Activated CD4-positive, CD25-positive, alpha-beta regulatory T cell treated with anti-CD3 and anti-CD28 coated beads, Interleukin-2, amount 50 U/mL, for 16 hours (primary cell): ENCODE data around the gene CYP3A7.
"Not testable (repeated sequence)": the region's sequence is repeated elsewhere in the genome, so short reads cannot be mapped to it uniquely, and the experiment has no call there.

ENCODE experiments used
- DNase-seq: peaks from one replicate; pipeline ENCODE4 v3.0.0-alpha.2; 2020; ENCODE audit warnings: low read depth, low spot score

The CYP3A7 gene

DNA sequence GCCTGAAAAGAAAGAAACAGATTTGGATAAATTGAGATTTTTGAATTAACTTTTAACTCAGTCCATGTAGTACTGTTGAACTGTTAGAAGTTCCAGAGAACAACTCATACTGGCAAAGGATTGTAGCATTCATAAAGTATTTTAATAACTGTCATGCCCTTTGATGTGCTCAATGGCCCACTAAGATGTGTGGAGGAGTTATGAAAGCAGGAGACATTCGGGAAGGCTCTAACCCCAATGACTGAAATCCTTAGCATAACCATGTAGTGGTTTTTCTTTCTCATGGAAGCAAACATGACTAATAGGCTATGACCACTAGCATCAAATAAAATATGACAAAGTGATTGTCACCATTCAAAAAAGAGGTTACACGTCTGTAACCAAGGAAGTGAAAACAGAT is 25.7 kb downstream of the CYP3A7 start:
- no peak for DNase-seq

- no peak for DNase-seq
These were observed 27.9 kb downstream of the CYP3A7 start for GRCh38 chr7:99707096-99707495.

DNA sequence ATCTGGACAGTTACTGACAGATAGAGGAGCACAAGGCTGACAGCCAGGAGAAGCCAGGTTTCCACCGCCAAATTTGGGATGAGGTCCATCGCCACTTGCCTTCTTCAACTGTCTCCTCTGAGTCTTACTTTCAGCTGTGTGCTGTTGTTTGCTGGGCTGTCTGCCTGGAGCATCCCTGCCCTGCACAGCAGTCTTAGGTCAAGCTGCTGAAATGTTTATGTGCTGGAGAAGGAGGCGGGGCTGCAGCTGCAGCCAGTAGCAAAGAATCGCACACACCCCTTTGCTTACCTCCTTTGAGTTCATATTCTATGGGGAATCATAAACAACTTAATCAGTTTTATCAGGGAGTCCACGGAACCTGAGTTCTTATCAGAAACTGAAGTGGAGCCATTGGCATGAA is 35.0 kb downstream of the CYP3A7 start:
- DNase-seq = no peak

- not testable (repeated sequence) for DNase-seq
These were observed 35.9 kb downstream of the CYP3A7 start for GRCh38 chr7:99698867-99699730.

GRCh38 chr7:99694912-99695304 is 40.1 kb downstream of the CYP3A7 start:
- DNase-seq = no peak

DNA sequence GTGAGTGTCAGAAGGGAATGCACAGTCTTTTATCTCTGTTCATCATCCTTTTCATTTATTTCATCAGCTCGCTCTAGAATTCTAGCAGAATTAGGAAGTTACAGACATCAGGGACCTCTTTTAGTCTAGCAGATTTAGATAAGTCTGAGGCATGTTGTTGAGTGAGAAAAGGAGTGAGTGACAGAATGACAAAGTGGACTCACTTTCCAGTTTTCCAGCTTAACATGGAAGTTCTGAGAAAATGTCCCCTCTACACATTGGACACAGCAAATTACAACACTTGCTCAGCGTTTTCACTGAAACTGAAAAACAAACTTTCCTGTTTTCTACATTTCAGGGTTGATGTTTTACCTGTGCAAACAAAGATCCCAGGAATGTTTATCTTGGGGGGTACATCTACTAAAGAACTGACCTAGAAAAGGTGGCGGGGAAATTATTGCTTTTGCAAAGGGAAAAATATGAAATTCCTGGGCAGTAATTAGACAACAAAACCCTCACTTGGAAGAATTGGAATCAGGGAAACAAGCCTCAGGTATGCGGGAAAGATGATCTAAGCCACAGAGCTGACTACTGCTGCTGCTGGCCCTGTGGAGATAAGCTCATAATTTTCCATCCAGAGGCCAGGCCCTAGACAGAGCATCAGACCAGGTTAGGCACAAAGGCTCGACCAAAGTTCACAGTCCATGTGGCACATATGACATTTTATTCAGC is 40.6 kb downstream of the CYP3A7 start:
- DNase-seq = no peak

DNA sequence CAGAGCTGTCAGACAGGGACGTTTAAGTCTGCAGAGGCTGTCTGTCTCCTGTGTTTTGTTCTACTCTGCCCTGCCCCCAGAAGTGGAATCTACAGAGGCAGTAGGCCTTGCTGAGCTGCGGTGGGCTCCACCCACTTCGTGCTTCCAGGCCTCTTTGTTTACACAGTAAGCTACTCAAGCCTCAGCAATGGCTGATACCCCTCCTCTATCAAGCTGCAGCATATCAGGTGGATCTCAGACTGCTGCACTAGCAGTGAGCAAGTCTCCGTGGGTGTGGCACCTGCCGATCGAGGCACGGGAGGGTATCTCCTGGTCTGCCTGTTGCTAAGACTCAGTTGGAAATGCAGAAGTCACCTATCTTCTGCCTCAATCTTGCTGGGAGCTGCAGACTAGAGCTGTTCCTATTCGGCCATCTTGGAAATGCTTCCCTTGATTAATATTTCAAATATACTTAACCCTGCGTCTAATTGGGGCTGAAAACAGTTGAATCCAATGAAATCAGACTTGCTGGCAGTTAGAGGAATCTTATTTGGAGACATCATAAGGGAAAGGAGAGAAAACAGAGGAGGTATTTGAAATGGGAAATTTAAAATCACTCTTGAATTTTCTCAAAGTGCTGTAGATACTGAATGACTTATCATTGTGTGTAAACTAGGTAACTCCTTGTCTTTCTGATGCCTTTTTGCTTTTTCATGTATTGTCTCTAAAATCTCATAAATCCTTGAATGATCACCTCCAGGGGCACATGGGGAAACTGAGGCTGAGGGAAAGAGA is 41.4 kb downstream of the CYP3A7 start:
- no peak for DNase-seq

- DNase-seq = no peak
These were observed 41.9 kb downstream of the CYP3A7 start for GRCh38 chr7:99693100-99693426.

DNA sequence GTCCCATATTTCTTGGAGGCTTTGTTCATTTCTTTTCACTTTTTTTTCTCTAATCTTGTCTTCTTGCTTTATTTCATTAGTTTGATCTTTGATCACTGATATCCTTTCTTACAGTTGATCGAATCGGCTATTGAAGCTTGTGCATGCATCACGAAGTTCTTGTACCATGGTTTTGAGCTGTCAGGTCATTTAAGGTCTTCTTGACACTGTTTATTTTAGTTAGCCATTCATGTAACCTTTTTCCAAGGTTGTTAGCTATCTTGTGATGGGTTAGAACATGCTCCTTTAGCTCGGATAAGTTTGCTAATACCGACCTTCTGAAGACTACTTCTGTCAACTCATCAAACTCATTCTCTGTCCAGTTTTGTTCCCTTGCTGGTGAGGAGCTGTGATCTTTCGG is 42.4 kb downstream of the CYP3A7 start:
- not testable (repeated sequence) for DNase-seq

DNA sequence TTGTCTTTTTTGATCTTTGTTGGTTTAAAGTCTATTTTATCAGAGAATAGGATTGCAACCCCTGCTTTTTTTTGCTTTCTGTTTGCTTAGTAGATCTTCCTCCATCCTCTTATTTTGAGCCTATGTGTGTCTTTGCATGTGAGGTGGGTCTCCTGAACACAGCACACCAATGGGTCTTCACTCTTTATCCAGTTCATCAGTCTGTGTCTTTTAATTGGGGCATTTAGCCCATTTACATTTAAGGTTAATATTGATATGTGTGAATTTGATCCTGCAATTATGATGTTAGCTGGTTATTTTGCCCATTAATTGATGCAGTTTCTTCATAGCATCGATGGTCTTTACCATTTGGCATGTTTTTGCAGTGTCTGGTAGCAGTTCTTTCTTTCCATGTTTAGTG is 43.3 kb downstream of the CYP3A7 start:
- DNase-seq = not testable (repeated sequence)

DNA sequence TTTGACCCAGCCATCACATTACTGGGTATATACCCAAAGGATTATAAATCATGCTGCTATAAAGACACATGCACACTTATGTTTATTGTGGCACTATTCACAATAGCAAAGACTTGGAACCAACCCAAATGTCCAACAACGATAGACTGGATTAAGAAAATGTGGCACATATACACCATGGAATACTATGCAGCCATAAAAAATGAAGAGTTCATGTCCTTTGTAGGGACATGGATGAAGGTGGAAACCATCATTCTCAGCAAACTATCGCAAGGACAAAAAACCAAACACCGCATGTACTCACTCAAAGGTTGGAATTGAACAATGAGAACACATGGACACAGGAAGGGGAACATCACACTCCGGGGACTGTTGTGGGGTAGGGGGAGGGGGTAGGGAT is 44.1 kb downstream of the CYP3A7 start:
- not testable (repeated sequence) for DNase-seq

GRCh38 chr7:99685871-99686608 is 49.0 kb downstream of the CYP3A7 start:
- DNase-seq = not testable (repeated sequence)

GRCh38 chr7:99685129-99685758 is 49.8 kb downstream of the CYP3A7 start:
- DNase-seq = no peak

GRCh38 chr7:99679400-99680191 is 55.4 kb downstream of the CYP3A7 start, which contains the start of gene CYP3A5:
TSS of gene CYP3A5 (minus strand) at chr7:99679996. CDS start at chr7:99679896, 100 bp downstream.
- DNase-seq = no peak

DNA sequence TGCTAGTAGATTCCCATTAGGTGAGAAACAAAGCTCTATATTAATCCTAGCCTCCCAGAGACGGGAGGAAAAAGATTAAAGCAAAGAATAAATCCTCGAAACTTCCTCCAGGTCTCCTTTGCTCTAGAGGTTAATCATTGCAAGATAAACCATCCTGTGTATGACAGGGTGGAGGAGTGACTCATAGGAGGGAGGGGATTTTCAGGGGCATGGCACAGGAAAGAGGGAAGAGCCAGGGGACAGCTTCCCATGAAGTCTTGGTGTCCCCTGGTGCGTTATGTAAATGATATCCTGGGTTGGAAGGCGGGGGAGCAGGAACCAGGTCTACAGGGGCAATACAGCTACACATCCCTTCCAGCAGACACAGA is 56.0 kb downstream of the CYP3A7 start:
- no peak for DNase-seq

GRCh38 chr7:99677648-99678045 is 57.3 kb downstream of the CYP3A7 start:
- DNase-seq = no peak

- DNase-seq = no peak
These were observed 57.9 kb downstream of the CYP3A7 start for GRCh38 chr7:99677013-99677647.

GRCh38 chr7:99674995-99675742 is 59.8 kb downstream of the CYP3A7 start:
- DNase-seq = no peak

GRCh38 chr7:99672573-99672972 is 62.4 kb downstream of the CYP3A7 start:
- DNase-seq = no peak
